Caco-2 (cell line): ENCODE data around the gene KMO. TPM values are rescaled to one million over a fixed set of nuclear protein-coding genes. Genes with fewer than 3 reads are reported as not detected.

Experiments
- BruUV-seq: library from RNA; stranded (reverse); fragments of 400-500 nt; replicated peaks from 2 replicates; lab custom pipeline; 2021; lab: Mats Ljungman, UMichigan
- CTCF ChIA-PET: fragments of 300-600 bp; sonication (Branson Sonifier 250); formaldehyde crosslinking; loops from one replicate; lab custom pipeline; 2022; ENCODE audit warnings: antibody characterized with exemption; lab: Charles Lee
- POLR2A ChIA-PET: fragments of 300-600 bp; sonication (Branson Sonifier 250); formaldehyde crosslinking; loops from one replicate; lab custom pipeline; 2022; ENCODE audit warnings: antibody characterized with exemption; lab: Charles Lee
- DNase-seq, 2 experiments: peaks; one replicate each; pipeline versions ENCODE4 v3.0.0 to v3.0.0-alpha.2; 2020 to 2022
- H3K27me3 ChIP-seq: replicated peaks from 2 replicates; pipeline ENCODE4 v1.6.0; 2011; ENCODE audit warnings: low read length; ENCODE audit not compliant: control insufficient read depth, insufficient read depth
- H3K36me3 ChIP-seq: 2 replicates; pipeline ENCODE4 v1.5.1; 2011; ENCODE audit warnings: low read length; ENCODE audit not compliant: control insufficient read depth, insufficient read depth
- H3K4me1 ChIP-seq: fragments of 250-450 bp; sonication (Bioruptor Pico); 2 replicates; pipeline ENCODE4 v1.5.1; 2020; ENCODE audit warnings: mild to moderate bottlenecking
- H3K4me3 ChIP-seq: 2 replicates; pipeline ENCODE4 v1.5.1; 2011; ENCODE audit warnings: low read depth, mild to moderate bottlenecking, control low read depth, low read length
- H3K9me3 ChIP-seq: fragments of 250-450 bp; sonication (Bioruptor Pico); 2 replicates; pipeline ENCODE4 v1.5.1; 2020; ENCODE audit warnings: mild to moderate bottlenecking, moderate library complexity
- H3K27ac Mint-ChIP-seq: one replicate; pipeline ENCODE4 v1.8.0; 2022; ENCODE audit warnings: mixed read lengths; ENCODE audit not compliant: unreplicated experiment
- H3K27me3 Mint-ChIP-seq: one replicate; pipeline ENCODE4 v1.8.0; 2022; ENCODE audit warnings: mixed read lengths; ENCODE audit not compliant: insufficient read depth, unreplicated experiment
- H3K36me3 Mint-ChIP-seq: one replicate; pipeline ENCODE4 v1.8.0; 2022; ENCODE audit warnings: mild to moderate bottlenecking, mixed read lengths; ENCODE audit not compliant: insufficient read depth, unreplicated experiment
- H3K4me1 Mint-ChIP-seq: one replicate; pipeline ENCODE4 v1.8.0; 2022; ENCODE audit warnings: low read depth, mixed read lengths; ENCODE audit not compliant: unreplicated experiment
- H3K4me3 Mint-ChIP-seq: one replicate; pipeline ENCODE4 v1.8.0; 2022; ENCODE audit warnings: mild to moderate bottlenecking, moderate library complexity, mixed read lengths; ENCODE audit not compliant: unreplicated experiment
- H3K9me3 Mint-ChIP-seq: one replicate; pipeline ENCODE4 v1.8.0; 2022; ENCODE audit warnings: mixed read lengths; ENCODE audit not compliant: unreplicated experiment
- intact Hi-C: fragments of 100-400 bp; cut with micrococcal nuclease; formaldehyde crosslinking; loops from one replicate; pipeline ENCODE4 v1.10.0; 2022; ENCODE audit not compliant: unreplicated experiment
- total RNA-seq: library from RNA; stranded (reverse); gene quantifications from 2 replicates; pipeline ENCODE4 v1.2.3, GENCODE V29; 2022
- TF ChIP-seq, protein P1 (sequence below), 2 experiments: fragments of 200-600 bp in 1 of 2; IDR thresholded peaks; 1 replicate in 1 of 2; 2 replicates in 1 of 2; pipeline versions ENCODE4 v1.5.1 to v1.8.0; 2011 to 2022; ENCODE audit warnings: antibody characterized with exemption in 1 of 2, control low read depth in 1 of 2, inconsistent platforms in 1 of 2, low read depth in 1 of 2, low read length in 1 of 2, mild to moderate bottlenecking in 1 of 2, moderate library complexity in 1 of 2; ENCODE audit not compliant: insufficient read depth in 1 of 2, severe bottlenecking in 1 of 2, unreplicated experiment in 1 of 2

Gene KMO
- total RNA-seq, 1 experiment from 2014 or later: not detected

DNA sequence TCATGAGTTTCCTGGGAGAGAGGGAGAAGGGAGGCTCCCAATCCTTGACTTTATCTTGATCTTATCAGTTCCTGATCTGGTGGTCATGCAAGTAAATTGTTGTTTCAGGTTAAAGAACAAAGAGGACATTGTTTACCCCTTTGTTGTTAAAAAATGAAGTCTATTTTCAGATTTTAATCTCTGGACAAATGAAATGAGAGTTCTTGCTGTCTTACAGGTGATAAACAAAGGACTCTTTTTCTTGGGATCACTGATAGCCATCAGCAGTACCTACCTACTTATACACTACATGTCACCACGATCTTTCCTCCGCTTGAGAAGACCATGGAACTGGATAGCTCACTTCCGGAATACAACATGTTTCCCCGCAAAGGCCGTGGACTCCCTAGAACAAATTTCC is 59.6 kb downstream of the KMO start:
- peaks cover 23% of the 10 kb centered on the region for H3K4me1 Mint-ChIP-seq
- Histone ChIP-seq H3K4me1 (peaks cover 32% of the 10 kb centered on the region), H3K27me3 (no peaks in the 10 kb centered on the region), H3K36me3 (no peaks in the 10 kb centered on the region), H3K4me3 (no peak overlapping the region), H3K9me3 (no peaks in the 10 kb centered on the region)
- H3K4me3 Mint-ChIP-seq: no peak overlapping the region
- ChIA-PET CTCF (no interaction called here), POLR2A (no interaction called here)
- DNase-seq: no peak
- H3K27me3 Mint-ChIP-seq: no peaks in the 10 kb centered on the region
- H3K27ac Mint-ChIP-seq: no peak overlapping the region
- no peaks in the 10 kb centered on the region for H3K36me3 Mint-ChIP-seq
- TF ChIP-seq, protein P1, sequence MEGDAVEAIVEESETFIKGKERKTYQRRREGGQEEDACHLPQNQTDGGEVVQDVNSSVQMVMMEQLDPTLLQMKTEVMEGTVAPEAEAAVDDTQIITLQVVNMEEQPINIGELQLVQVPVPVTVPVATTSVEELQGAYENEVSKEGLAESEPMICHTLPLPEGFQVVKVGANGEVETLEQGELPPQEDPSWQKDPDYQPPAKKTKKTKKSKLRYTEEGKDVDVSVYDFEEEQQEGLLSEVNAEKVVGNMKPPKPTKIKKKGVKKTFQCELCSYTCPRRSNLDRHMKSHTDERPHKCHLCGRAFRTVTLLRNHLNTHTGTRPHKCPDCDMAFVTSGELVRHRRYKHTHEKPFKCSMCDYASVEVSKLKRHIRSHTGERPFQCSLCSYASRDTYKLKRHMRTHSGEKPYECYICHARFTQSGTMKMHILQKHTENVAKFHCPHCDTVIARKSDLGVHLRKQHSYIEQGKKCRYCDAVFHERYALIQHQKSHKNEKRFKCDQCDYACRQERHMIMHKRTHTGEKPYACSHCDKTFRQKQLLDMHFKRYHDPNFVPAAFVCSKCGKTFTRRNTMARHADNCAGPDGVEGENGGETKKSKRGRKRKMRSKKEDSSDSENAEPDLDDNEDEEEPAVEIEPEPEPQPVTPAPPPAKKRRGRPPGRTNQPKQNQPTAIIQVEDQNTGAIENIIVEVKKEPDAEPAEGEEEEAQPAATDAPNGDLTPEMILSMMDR (IDR thresholded peaks at IDR 0.05; ENCODE audit: insufficient read depth in 1 of 2, low read depth in 1 of 2, low read length in 1 of 2, severe bottlenecking in 1 of 2, unreplicated experiment in 1 of 2): no peak
- no TSS peak for BruUV-seq
- intact Hi-C loops: no loop called here
- H3K9me3 Mint-ChIP-seq: no peaks in the 10 kb centered on the region

DNA sequence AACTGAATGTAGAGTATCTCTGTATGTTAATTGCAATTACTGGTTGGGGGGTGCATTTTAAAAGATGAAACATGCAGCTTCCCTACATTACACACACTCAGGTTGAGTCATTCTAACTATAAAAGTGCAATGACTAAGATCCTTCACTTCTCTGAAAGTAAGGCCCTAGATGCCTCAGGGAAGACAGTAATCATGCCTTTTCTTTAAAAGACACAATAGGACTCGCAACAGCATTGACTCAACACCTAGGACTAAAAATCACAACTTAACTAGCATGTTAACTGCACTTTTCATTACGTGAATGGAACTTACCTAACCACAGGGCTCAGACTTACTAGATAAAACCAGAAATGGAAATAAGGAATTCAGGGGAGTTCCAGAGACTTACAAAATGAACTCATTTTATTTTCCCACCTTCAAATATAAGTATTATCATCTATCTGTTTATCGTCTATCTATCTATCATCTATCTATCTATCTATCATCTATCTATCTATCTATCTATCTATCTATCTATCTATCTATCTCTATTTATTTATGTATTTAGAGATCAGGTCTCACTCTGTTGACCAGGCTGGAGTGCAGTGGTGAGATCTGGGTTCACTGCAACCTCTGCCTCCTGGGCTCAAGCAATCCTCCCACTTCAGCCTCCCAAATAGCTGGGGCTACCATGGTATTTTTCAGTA is 60.2 kb downstream of the KMO start:
- BruUV-seq: no TSS peak
- H3K9me3 ChIP-seq: no peaks in the 10 kb centered on the region
- Mint-ChIP-seq H3K27ac (no peak overlapping the region), H3K9me3 (no peaks in the 10 kb centered on the region), H3K4me1 (peaks cover 23% of the 10 kb centered on the region), H3K36me3 (no peaks in the 10 kb centered on the region), H3K27me3 (no peaks in the 10 kb centered on the region), H3K4me3 (no peak overlapping the region)
- ChIA-PET CTCF (no interaction called here), POLR2A (no interaction called here)
- no peaks in the 10 kb centered on the region for H3K36me3 ChIP-seq
- DNase-seq: no peak
- intact Hi-C loops: no loop called here
- no peaks in the 10 kb centered on the region for H3K27me3 ChIP-seq
- no peak overlapping the region for H3K4me3 ChIP-seq
- TF ChIP-seq, protein P1 (IDR thresholded peaks at IDR 0.05; ENCODE audit: insufficient read depth in 1 of 2, low read depth in 1 of 2, low read length in 1 of 2, severe bottlenecking in 1 of 2, unreplicated experiment in 1 of 2): no peak
- H3K4me1 ChIP-seq: peaks cover 32% of the 10 kb centered on the region

DNA sequence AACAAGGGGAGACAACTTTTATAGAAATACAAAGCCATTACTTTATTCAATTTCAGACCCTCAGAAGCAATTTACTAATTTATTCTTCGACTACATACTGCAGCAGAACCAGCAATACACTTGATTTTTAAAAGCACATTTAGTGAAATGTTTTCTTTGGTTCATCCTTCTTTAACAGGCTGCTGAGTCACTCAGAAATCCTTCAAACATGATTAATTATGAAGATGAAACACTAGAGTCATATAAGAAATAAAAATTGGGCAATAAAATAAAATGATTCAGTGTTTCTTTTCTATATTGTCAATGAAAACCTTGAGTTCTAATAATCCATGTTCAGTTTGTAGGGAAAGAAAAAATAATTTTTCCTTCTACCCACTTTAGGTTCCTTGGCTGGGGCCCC is 61.0 kb downstream of the KMO start:
- Histone ChIP-seq H3K36me3 (no peaks in the 10 kb centered on the region), H3K9me3 (no peaks in the 10 kb centered on the region), H3K4me3 (no peak overlapping the region), H3K4me1 (peaks cover 32% of the 10 kb centered on the region), H3K27me3 (no peaks in the 10 kb centered on the region)
- Mint-ChIP-seq H3K36me3 (no peaks in the 10 kb centered on the region), H3K9me3 (no peaks in the 10 kb centered on the region), H3K4me3 (no peak overlapping the region), H3K4me1 (peaks cover 23% of the 10 kb centered on the region), H3K27me3 (no peaks in the 10 kb centered on the region), H3K27ac (no peak overlapping the region)
- CTCF ChIA-PET: no interaction called here
- intact Hi-C loops: no loop called here
- no peak for DNase-seq
- no TSS peak for BruUV-seq
- TF ChIP-seq, protein P1 (IDR thresholded peaks at IDR 0.05; ENCODE audit: insufficient read depth in 1 of 2, low read depth in 1 of 2, low read length in 1 of 2, severe bottlenecking in 1 of 2, unreplicated experiment in 1 of 2): no peak
- POLR2A ChIA-PET: no interaction called here
